ENCODE results near the gene HIPK2.

DNA sequence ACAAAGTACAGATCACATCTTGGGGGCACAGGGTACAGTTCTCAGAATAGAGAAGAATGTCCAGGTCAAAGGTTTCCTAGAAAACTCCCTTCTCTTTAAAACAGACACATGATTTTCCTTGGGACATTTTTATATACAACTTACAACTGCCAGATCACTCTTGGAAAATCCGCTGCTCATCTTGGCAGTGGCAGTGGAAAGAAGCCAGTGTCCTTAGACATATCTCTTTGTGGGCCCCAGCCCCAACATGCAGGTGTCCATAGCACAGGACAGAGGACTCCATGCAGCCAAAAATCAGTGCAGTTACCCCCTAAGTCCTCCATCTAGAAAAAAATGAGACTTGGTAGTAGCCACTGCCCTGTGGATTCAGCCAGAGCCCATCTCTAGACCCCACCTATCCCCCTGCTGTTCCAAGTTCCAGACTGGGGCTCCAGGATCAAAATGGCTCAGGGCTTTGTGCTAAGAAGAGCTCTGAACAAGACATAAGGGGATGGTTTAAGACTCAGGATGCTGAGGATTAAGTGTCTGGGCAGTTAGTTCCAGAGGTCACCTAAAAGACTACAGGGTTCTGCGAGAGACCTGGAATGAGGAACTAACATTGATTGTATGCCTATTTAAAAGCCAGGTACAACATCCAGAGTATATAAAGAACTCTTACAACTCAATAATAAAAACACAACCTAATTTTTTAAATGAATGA, 34.4 kb downstream of the HIPK2 start:
- TF ChIP-seq EP300 (IDR thresholded peaks at IDR 0.05) = no peak
- TF ChIP-seq, protein P1, sequence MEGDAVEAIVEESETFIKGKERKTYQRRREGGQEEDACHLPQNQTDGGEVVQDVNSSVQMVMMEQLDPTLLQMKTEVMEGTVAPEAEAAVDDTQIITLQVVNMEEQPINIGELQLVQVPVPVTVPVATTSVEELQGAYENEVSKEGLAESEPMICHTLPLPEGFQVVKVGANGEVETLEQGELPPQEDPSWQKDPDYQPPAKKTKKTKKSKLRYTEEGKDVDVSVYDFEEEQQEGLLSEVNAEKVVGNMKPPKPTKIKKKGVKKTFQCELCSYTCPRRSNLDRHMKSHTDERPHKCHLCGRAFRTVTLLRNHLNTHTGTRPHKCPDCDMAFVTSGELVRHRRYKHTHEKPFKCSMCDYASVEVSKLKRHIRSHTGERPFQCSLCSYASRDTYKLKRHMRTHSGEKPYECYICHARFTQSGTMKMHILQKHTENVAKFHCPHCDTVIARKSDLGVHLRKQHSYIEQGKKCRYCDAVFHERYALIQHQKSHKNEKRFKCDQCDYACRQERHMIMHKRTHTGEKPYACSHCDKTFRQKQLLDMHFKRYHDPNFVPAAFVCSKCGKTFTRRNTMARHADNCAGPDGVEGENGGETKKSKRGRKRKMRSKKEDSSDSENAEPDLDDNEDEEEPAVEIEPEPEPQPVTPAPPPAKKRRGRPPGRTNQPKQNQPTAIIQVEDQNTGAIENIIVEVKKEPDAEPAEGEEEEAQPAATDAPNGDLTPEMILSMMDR (IDR thresholded peaks at IDR 0.05) = no peak

Measured in stomach (tissue), 4 donors.